ENCODE results near the gene GAREM2. TPM values are rescaled to one million over a fixed set of nuclear protein-coding genes. Genes with fewer than 3 reads are reported as not detected.

Gene GAREM2
- total and polyA plus RNA-seq, 2 donors (not counting 3 experiments of a cell fraction or from before 2014, with no cell fraction given), result 3.1 to 3.7 TPM

DNA sequence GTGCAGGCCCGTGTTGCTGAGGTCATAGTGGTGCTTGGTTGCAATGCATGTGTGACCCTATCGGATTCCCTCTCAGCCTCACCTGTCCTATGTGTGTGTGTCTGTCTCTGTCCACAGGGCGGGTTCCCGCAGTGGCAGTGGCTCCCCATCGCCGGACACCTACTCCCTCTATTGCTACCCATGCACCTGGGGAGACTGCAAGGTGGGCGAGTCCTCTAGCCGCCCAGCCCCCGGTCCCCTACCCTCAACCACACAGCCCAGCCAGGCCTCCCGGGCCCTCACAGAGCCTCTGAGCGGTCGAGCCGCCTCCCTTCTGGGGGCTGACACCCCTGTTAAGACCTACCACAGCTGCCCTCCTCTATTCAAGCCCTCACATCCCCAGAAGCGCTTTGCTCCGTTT, 14.2 kb downstream of the GAREM2 start:
- ChIA-PET POLR2A (no interaction called here), CTCF (interaction anchor here (1.1 kb wide), 1 partner anchor 144 kb away, joined by 3 read pairs; no protein-coding TSS in a partner anchor)
- TF ChIP-seq FOS (IDR thresholded peaks at IDR 0.05; ENCODE audit: borderline replicate concordance, insufficient read depth, low read length) (no peak), EZH2 (IDR thresholded peaks at IDR 0.05; ENCODE audit: borderline replicate concordance, low read depth, low read length, severe bottlenecking) (no peak), GATA2 (IDR thresholded peaks at IDR 0.05; ENCODE audit: insufficient read depth, insufficient read length, low read depth, low read length) (no peak), POLR2A (IDR thresholded peaks at IDR 0.05; ENCODE audit: low read depth, low read length) (no peak), MYC (IDR thresholded peaks at IDR 0.05; ENCODE audit: low read depth, low read length) (no peak), JUN (IDR thresholded peaks at IDR 0.05; ENCODE audit: borderline replicate concordance, insufficient read depth, insufficient read length, low read depth) (no peak), POLR2AphosphoS5 (IDR thresholded peaks at IDR 0.05; ENCODE audit: insufficient read depth, low read depth, low read length) (no peak)
- TF ChIP-seq, protein P1, sequence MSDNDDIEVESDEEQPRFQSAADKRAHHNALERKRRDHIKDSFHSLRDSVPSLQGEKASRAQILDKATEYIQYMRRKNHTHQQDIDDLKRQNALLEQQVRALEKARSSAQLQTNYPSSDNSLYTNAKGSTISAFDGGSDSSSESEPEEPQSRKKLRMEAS (IDR thresholded peaks at IDR 0.05; ENCODE audit: insufficient read depth, insufficient read length), result no peak
- TF ChIP-seq, protein P2, sequence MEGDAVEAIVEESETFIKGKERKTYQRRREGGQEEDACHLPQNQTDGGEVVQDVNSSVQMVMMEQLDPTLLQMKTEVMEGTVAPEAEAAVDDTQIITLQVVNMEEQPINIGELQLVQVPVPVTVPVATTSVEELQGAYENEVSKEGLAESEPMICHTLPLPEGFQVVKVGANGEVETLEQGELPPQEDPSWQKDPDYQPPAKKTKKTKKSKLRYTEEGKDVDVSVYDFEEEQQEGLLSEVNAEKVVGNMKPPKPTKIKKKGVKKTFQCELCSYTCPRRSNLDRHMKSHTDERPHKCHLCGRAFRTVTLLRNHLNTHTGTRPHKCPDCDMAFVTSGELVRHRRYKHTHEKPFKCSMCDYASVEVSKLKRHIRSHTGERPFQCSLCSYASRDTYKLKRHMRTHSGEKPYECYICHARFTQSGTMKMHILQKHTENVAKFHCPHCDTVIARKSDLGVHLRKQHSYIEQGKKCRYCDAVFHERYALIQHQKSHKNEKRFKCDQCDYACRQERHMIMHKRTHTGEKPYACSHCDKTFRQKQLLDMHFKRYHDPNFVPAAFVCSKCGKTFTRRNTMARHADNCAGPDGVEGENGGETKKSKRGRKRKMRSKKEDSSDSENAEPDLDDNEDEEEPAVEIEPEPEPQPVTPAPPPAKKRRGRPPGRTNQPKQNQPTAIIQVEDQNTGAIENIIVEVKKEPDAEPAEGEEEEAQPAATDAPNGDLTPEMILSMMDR (IDR thresholded peaks at IDR 0.05; ENCODE audit: extremely low read depth in 1 of 2, insufficient read depth in 1 of 2, low read depth in 1 of 2, low read length in 2 of 2), result no peak
- H3K27ac ChIP-seq (ENCODE audit: insufficient read depth, low read depth, low read length), result no peak overlapping the region
- no peak overlapping the region for H3K4me3 ChIP-seq (replicated peaks in 1 of 3; ENCODE audit: insufficient read depth in 1 of 3, low read depth in 1 of 3, low read length in 3 of 3)
- no peaks in the 10 kb centered on the region for H4K20me1 ChIP-seq (replicated peaks; ENCODE audit: control insufficient read depth, extremely low read depth, insufficient read depth, low read length)
- intact Hi-C loops (cut with micrococcal nuclease) (no loop called here), dilution Hi-C loops (cut with MboI; ENCODE audit: extremely low pct_ligation_motif_present, low sequenced_read_pairs) (no loop called here)
- no peaks in the 10 kb centered on the region for H3K27me3 ChIP-seq (ENCODE audit: control insufficient read depth in 2 of 2, insufficient read depth in 2 of 2, low read length in 2 of 2)
- FAIRE-seq (no peak), DNase-seq (ENCODE audit: low read depth, low spot score) (no peak)
- H3K4me1 ChIP-seq (ENCODE audit: control insufficient read depth, extremely low read depth, insufficient read depth, low read length), result peaks cover 3% of the 10 kb centered on the region
- no peak overlapping the region for H3K4me2 ChIP-seq (ENCODE audit: insufficient read depth, low read length)
- peaks cover 0 to 14% of the 10 kb centered on the region in 2 experiments for H3K36me3 ChIP-seq (ENCODE audit: control insufficient read depth in 2 of 2, extremely low read depth in 1 of 2, insufficient read depth in 2 of 2, low read length in 2 of 2)
- H2AFZ ChIP-seq (ENCODE audit: low read depth, low read length), result no peak overlapping the region
- no TSS peak for BruUV-seq (replicated peaks)
- H3K9me3 ChIP-seq (replicated peaks; ENCODE audit: control insufficient read depth, insufficient read depth, low read length), result no peaks in the 10 kb centered on the region
- no peaks in the 10 kb centered on the region for H3K79me2 ChIP-seq (ENCODE audit: control insufficient read depth, insufficient read depth, low read length)
- no peaks in the 10 kb centered on the region for H3K9me1 ChIP-seq (replicated peaks; ENCODE audit: control insufficient read depth, extremely low read depth, insufficient read depth, low read length)
- H3K9ac ChIP-seq (replicated peaks; ENCODE audit: extremely low read depth, insufficient read depth, low read length), result no peak overlapping the region

Data from endothelial cell of umbilical vein (primary cell).